DMS153 (cell line): ENCODE data around the gene FUT9.
"Not testable (repeated sequence)": the region's sequence is repeated elsewhere in the genome, so short reads cannot be mapped to it uniquely, and the experiment has no call there.

Experiments used
- DNase-seq: peaks from one replicate; lab custom pipeline; 2025; lab: John Stamatoyannopoulos, UW

Gene FUT9

DNA sequence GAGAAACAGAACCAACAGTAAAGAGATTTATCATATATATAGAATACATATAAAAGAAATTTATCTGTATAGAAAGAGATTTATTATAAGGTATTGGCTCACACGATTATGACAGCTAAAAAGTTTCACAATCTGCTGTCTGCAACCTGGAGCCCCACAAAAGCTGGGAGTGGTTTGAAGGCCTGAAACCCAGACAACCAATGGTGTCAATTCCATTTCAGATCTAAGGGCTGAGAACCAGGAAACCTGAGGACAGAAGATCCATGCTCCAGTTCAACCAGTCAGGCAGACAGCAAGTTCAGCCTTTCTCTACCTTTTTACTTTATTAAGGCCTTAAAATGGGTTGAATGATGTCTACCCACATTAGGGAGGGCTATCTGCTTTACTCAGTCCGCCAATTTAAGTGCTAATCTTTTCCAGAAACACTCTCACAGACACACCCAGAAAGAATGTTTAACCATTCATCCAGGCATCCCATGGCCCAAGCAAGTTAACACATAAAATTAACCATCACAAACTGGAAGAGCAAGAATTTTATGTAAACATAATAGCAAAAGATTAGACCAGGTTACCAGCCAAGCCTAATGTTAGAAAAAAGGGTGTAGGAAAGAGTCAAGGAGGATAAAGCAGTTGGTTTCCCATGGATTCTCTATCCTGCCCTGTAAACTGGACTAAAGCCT is 170.9 kb downstream of the FUT9 start:
- no peak for DNase-seq

DNA sequence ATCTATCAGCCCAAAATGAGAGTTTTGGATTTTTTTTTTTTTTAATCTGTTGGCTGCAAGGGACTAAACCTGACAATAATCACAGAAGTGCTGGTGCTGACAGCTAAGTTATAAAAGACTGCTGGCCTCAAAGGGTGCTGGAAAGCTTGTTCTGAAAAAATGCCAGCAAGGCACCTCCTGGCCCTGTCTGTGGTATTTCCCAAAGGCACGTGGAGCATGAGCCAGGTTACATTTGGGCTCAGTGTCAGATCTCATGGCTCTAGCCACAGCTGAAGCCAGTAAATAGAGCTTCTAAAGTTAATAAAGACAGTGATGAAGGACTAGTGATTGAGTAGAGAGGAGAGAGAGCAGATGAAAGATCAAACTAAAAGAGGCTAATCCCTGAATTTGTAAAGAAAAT is 178.9 kb downstream of the FUT9 start:
- DNase-seq: no peak

GRCh38 chr6:96195272-96195671 is 179.5 kb downstream of the FUT9 start:
- no peak for DNase-seq

- DNase-seq: no peak
Measured at GRCh38 chr6:96196633-96197032, 180.9 kb downstream of the FUT9 start.

GRCh38 chr6:96197241-96197640 is 181.5 kb downstream of the FUT9 start:
- no peak for DNase-seq

DNA sequence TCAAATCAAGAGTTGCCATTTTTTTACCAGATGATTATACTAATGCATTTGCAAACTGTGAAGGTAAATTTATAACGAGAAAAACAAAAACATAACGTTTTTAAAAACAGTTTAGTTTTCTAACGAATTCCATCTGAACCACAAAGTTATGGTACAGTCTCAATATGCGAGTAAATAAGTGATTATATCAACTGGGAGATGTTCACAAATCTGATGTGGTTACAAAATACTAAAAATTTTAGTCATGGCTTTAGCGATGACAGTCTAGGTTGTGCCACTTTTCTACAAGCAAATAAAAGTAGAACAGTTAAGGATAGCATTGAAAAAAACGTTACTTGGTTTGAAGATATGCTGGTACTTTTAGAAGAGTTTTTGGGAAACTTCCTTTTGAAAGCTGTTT is 186.8 kb downstream of the FUT9 start:
- DNase-seq: no peak

GRCh38 chr6:96211341-96211740 is 195.6 kb downstream of the FUT9 start:
- DNase-seq: no peak

DNA sequence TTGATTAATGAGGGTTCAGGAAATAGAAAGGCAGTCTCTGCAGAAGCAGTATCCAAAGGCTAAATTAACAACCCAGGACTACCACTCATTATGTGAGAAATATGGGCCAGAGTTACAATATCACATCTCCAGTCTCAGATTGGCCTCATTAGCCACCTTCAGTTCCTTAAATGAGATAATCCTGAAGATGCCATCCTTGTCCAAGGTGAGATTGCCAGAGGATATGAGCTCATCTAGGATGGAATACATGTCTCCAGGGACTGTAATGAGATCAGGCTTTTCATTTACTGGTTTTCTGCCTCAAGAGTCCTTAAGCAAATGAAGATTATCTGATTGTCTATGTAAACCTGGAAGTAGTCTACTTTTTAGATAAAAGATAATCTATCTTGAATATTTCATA is 196.3 kb downstream of the FUT9 start:
- DNase-seq: no peak

- DNase-seq: no peak
Measured at GRCh38 chr6:96213784-96214183, 198.0 kb downstream of the FUT9 start.

- no peak for DNase-seq
Measured at GRCh38 chr6:96223695-96224094, 207.9 kb downstream of the FUT9 start.

DNA sequence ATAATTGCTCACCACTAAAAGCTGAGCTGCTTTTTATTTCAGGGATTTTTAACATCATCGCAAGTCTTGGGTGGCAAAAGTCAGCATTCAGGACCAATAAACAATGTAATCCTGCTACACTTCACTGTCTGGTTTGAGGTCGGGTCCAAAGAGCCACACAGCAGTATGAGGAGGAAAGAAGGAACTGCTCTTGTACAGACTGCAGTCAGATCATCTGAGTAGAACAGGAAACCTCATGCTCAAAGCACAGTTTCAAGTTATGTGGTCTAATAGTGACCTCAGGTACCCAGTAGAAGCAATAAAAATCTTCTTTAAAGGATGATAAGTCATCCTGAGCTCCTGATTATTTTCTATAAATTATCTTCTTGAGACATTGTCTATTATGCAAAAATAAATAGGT is 211.4 kb downstream of the FUT9 start:
- no peak for DNase-seq

GRCh38 chr6:96234444-96234843 is 218.7 kb downstream of the FUT9 start:
- no peak for DNase-seq

DNA sequence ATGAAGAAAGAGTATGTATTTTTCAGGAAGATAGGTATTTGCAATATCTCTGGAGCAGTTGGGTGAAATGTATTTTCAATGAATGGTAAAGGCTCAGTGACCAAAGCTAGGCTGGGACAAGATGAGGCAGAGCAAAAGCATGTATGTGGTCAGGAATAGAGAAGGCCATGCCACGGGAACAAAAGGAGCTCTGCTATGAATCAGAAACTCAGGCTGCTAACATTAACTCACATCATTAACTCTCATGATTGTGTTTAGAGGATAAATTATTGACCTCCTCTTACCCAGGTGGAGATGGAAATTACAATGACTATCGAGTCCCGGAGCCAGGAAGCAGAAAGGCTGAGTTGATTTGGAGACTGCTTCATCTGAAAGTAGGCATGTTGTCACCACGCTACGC is 220.2 kb downstream of the FUT9 start:
- DNase-seq: no peak

GRCh38 chr6:96236471-96236870 is 220.7 kb downstream of the FUT9 start:
- DNase-seq: no peak

DNA sequence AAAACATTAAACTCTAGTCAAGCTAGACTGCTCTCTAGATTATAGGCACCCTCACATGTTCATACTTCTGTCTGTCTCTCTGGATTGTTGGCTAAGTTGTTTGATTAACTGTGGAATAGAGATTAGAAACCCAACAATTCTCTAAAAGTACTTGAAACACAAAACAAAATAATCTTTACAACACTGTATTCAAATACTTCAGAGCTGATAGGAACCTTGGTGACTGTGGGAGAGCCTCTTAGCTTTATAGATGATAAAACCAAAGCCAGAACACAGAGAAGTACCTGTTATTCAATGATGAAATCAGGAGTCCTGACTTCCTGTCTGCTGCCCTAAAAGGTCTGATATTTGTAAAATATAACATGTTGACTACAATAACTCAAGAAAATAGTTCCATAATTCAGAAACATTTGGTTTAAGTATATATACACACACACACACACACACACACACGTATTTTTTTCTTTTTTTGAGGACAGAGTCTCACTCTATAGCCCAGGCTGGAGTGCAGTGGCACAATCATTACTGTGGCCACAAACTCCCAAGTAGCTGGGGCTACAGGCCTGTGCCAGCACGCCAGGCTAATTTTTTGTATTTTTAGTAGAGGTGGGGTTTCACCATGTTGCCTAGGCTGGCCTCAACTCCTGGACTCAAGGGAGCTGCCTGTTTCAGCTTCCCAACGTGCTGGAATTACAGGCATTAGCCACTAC is 222.0 kb downstream of the FUT9 start:
- DNase-seq: no peak

DNA sequence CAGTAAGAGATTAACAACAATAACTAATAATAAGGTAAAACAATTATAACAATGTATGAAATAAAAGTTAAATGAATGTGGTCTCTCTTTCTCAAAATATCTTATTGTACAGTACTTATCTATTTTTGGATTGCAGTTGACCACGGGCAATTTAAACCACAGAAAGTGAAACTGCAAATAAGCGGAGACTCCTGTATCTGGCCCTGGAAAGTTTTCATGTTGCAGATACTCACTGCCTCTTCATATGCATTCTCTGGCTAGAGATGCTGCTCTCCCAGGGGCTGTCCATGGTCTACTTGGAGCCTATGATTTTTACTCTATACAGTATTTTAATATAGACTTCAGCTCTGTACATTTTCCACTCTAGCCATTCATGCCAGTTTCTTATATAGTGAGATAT is 230.8 kb downstream of the FUT9 start:
- DNase-seq: no peak

- no peak for DNase-seq
Measured at GRCh38 chr6:96249755-96250154, 234.0 kb downstream of the FUT9 start.

GRCh38 chr6:96257751-96258150 is 242.0 kb downstream of the FUT9 start:
- no peak for DNase-seq

DNA sequence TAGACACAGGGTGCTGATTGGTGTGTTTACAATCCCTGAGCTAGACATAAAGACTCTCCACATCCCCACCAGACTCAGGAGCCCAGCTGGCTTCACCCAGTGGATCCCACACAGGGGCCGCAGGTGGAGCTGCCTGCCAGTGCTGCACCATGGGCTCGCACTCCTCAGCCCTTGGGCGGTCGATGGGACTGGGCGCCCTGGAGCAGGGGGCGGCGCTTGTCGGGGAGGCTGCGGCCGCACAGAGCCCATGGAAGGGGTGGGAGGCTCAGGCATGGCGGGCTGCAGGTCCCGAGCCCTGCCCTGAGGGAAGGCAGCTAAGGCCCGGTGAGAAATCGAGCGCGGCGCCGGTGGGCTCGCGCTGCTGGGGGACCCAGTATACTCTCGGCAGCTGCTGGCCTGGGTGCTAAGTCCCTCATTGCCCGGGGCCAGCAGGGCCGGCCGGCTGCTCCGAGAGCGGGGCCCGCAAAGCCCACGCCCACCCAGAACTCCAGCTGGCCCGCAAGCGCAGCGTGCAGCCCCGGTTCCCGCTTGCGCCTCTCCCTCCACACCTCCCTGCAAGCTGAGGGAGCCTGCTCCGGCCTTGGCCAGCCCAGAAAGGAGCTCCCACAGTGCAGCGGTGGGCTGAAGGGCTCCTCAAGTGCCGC is 245.1 kb downstream of the FUT9 start:
- DNase-seq: not testable (repeated sequence)
